ENCODE data around the gene ACSL4.
"Not testable (repeated sequence)": the region's sequence is repeated elsewhere in the genome, so short reads cannot be mapped to it uniquely, and the experiment has no call there.

Gene ACSL4

GRCh38 chrX:109660435-109661143 lies 72.5 kb downstream of the ACSL4 start:
- no peak for DNase-seq (ENCODE audit: extremely low read depth, insufficient read length)
- peaks cover 4% of the 10 kb centered on the region for H3K36me3 ChIP-seq (ENCODE audit: control insufficient read depth, insufficient read depth, low read length)
- no peaks in the 10 kb centered on the region for H3K27me3 ChIP-seq (replicated peaks; ENCODE audit: control insufficient read depth, insufficient read depth, low read length)
- H3K4me3 ChIP-seq (replicated peaks; ENCODE audit: low read depth, low read length), result no peak overlapping the region
- no peak for TF ChIP-seq CTCF (IDR thresholded peaks at IDR 0.05; ENCODE audit: insufficient read depth, low read length, poor library complexity, severe bottlenecking)

GRCh38 chrX:109658391-109658790 lies 74.7 kb downstream of the ACSL4 start:
- H3K4me3 ChIP-seq (replicated peaks; ENCODE audit: low read depth, low read length), result no peak overlapping the region
- peaks cover 4% of the 10 kb centered on the region for H3K36me3 ChIP-seq (ENCODE audit: control insufficient read depth, insufficient read depth, low read length)
- no peak for DNase-seq (ENCODE audit: extremely low read depth, insufficient read length)
- H3K27me3 ChIP-seq (replicated peaks; ENCODE audit: control insufficient read depth, insufficient read depth, low read length), result no peaks in the 10 kb centered on the region
- no peak for TF ChIP-seq CTCF (IDR thresholded peaks at IDR 0.05; ENCODE audit: insufficient read depth, low read length, poor library complexity, severe bottlenecking)

DNA sequence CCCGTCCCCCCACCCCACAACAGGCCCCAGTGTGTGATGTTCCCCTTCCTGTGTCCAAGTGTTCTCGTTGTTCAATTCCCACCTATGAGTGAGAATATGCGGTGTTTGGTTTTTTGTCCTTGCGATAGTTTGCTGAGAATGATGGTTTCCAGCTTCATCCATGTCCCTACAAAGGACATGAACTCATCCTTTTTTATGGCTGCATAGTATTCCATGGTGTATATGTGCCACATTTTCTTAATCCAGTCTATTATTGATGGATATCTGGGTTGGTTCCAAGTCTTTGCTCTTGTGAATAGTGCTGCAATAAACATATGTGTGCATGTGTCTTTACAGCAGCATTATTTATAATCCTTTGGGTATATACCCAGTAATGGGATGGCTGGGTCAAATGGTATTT lies 75.7 kb downstream of the ACSL4 start:
- DNase-seq (ENCODE audit: extremely low read depth, insufficient read length), result not testable (repeated sequence)

DNA sequence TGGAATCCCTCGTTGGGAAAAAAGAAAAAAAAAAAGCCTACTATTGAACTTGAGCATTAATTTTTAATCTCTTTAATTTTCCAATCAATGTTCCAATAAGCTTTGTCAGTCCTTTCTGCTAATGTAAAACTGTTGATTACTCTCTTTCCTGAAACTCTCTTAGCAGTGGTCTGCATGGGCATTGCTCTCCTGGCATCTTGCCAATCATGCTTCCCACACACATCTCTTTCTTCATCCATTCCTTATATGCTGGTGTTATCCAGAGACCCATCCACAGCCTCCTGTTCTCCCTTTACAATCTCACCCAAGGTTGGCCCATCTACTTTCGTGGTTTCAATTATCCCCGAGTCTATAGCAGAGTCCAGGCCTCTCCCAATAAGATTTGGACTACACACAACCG lies 76.3 kb downstream of the ACSL4 start:
- no peak for TF ChIP-seq CTCF (IDR thresholded peaks at IDR 0.05; ENCODE audit: insufficient read depth, low read length, poor library complexity, severe bottlenecking)
- no peak for DNase-seq (ENCODE audit: extremely low read depth, insufficient read length)
- H3K36me3 ChIP-seq (ENCODE audit: control insufficient read depth, insufficient read depth, low read length), result peaks cover 2% of the 10 kb centered on the region; the same call in 1 of the 2 replicates
- no peaks in the 10 kb centered on the region for H3K27me3 ChIP-seq (replicated peaks; ENCODE audit: control insufficient read depth, insufficient read depth, low read length)
- H3K4me3 ChIP-seq (replicated peaks; ENCODE audit: low read depth, low read length), result no peak overlapping the region

More for the DNA sequence above, 75.7 kb downstream of the ACSL4 start:
- not testable (repeated sequence) for H3K36me3 ChIP-seq (ENCODE audit: control insufficient read depth, insufficient read depth, low read length); H3K27me3 ChIP-seq (replicated peaks; ENCODE audit: control insufficient read depth, insufficient read depth, low read length); H3K4me3 ChIP-seq (replicated peaks; ENCODE audit: low read depth, low read length)

DNA sequence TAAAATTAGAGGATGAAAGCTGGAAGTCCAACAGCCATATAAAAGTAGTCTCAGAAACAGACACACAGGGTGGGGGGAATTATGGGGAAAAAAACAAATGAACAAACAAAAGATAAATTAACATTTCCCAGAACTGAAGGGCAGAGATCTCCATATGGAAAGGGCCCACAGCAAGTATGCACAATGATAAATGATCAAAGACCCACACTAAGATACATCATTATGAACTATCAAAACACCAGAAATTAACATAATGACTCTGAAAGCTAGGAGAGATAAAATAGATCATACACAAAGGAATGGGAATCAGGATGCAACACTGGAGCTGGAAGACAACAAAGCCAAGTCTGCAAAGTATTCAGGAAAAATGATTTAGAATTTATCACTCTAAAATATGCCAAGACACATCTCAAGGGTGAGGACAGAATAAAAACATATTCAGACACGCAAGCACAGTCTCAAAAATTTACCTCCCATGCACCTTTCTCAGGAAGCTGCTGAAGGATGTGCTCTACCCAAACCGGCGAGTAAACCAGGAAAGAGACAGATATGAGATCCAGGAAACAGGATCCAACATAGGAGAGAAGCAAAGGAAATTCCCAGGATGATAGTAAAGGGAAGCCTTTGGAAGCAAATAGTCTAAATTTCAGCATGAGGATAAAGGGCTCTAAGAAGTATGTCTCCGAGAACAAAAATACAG lies 77.4 kb downstream of the ACSL4 start:
- H3K4me3 ChIP-seq (replicated peaks; ENCODE audit: low read depth, low read length), result no peak overlapping the region
- no peak for DNase-seq (ENCODE audit: extremely low read depth, insufficient read length)
- no peak for TF ChIP-seq CTCF (IDR thresholded peaks at IDR 0.05; ENCODE audit: insufficient read depth, low read length, poor library complexity, severe bottlenecking)
- H3K36me3 ChIP-seq (ENCODE audit: control insufficient read depth, insufficient read depth, low read length), result peaks cover 2% of the 10 kb centered on the region; the same call in 1 of the 2 replicates
- H3K27me3 ChIP-seq (replicated peaks; ENCODE audit: control insufficient read depth, insufficient read depth, low read length), result no peaks in the 10 kb centered on the region

GRCh38 chrX:109654516-109655109 lies 78.4 kb downstream of the ACSL4 start:
- Histone ChIP-seq H3K36me3 (ENCODE audit: control insufficient read depth, insufficient read depth, low read length) (peaks cover 2% of the 10 kb centered on the region; the same call in 1 of the 2 replicates), H3K27me3 (replicated peaks; ENCODE audit: control insufficient read depth, insufficient read depth, low read length) (no peaks in the 10 kb centered on the region), H3K4me3 (replicated peaks; ENCODE audit: low read depth, low read length) (no peak overlapping the region)
- no peak for TF ChIP-seq CTCF (IDR thresholded peaks at IDR 0.05; ENCODE audit: insufficient read depth, low read length, poor library complexity, severe bottlenecking)
- no peak for DNase-seq (ENCODE audit: extremely low read depth, insufficient read length)

- H3K36me3 ChIP-seq (ENCODE audit: control insufficient read depth, insufficient read depth, low read length); H3K4me3 ChIP-seq (replicated peaks; ENCODE audit: low read depth, low read length); H3K27me3 ChIP-seq (replicated peaks; ENCODE audit: control insufficient read depth, insufficient read depth, low read length); DNase-seq (ENCODE audit: extremely low read depth, insufficient read length): not testable (repeated sequence)
Observed at GRCh38 chrX:109644671-109645070, 88.4 kb downstream of the ACSL4 start.

All from GM06990 (cell line).